WTC11 (cell line): ENCODE data around the gene TMEM151A. TPM values are rescaled to one million over a fixed set of nuclear protein-coding genes. Genes with fewer than 3 reads are reported as not detected.
A peak's percentile ranks its signal among the peaks of the same experiment; 100 is the strongest.

Experiments
- ATAC-seq: fragments of 200-7000 bp; cut with Tn5 transposase; 2 replicates; pipeline ENCODE4 v1.10.0; 2021; ENCODE audit warnings: mild to moderate bottlenecking, moderate library complexity
- CTCF ChIA-PET: fragments of 300-600 bp; sonication (Branson Sonifier 250); formaldehyde crosslinking; loops from one replicate; lab custom pipeline; 2021; ENCODE audit warnings: antibody characterized with exemption; lab: Charles Lee
- POLR2A ChIA-PET: fragments of 350-600 bp; sonication (Branson Sonifier 250); formaldehyde crosslinking; loops from one replicate; lab custom pipeline; 2021; ENCODE audit warnings: antibody characterized with exemption; lab: Charles Lee
- DNase-seq: peaks from one replicate; pipeline ENCODE4 v3.0.0; 2021; ENCODE audit warnings: low spot score
- H3K27ac Mint-ChIP-seq: 2 replicates; pipeline ENCODE4 v1.8.0; 2021; ENCODE audit warnings: mixed read lengths
- H3K27me3 Mint-ChIP-seq: 2 replicates; pipeline ENCODE4 v1.8.0; 2021; ENCODE audit warnings: low read depth, mild to moderate bottlenecking, moderate library complexity, mixed read lengths
- H3K36me3 Mint-ChIP-seq: 2 replicates; pipeline ENCODE4 v1.8.0; 2021; ENCODE audit warnings: mixed read lengths
- H3K4me1 Mint-ChIP-seq: 2 replicates; pipeline ENCODE4 v1.8.0; 2022; ENCODE audit warnings: mixed read lengths
- H3K4me3 Mint-ChIP-seq: 2 replicates; pipeline ENCODE4 v1.8.0; 2021; ENCODE audit warnings: mild to moderate bottlenecking, moderate library complexity, mixed read lengths
- H3K9me3 Mint-ChIP-seq: 2 replicates; pipeline ENCODE4 v1.8.0; 2021; ENCODE audit warnings: mixed read lengths
- ATF3 ChIP-seq: sonication (generic); formaldehyde crosslinking; conservative IDR thresholded peaks from 2 replicates; pipeline ENCODE4 v1.8.1; 2022; ENCODE audit warnings: mild to moderate bottlenecking, missing genetic modification reagents
- EMX1 ChIP-seq: fragments of 250-450 bp; sonication (Bioruptor Pico); IDR thresholded peaks from 2 replicates; pipeline ENCODE4 v1.8.0; 2021; ENCODE audit warnings: mild to moderate bottlenecking
- FOXK1 ChIP-seq: sonication (generic); formaldehyde crosslinking; IDR thresholded peaks from 2 replicates; pipeline ENCODE4 v1.8.0; 2022; ENCODE audit warnings: mild to moderate bottlenecking, moderate library complexity, missing genetic modification reagents
- GTF2I ChIP-seq: fragments of 250-450 bp; sonication (Bioruptor Pico); conservative IDR thresholded peaks from 2 replicates; pipeline ENCODE4 v1.4.0; 2021; ENCODE audit warnings: mild to moderate bottlenecking
- JUN ChIP-seq: sonication (generic); formaldehyde crosslinking; IDR thresholded peaks from 2 replicates; pipeline ENCODE4 v1.8.0; 2023; ENCODE audit warnings: mild to moderate bottlenecking, missing genetic modification reagents
- MXD4 ChIP-seq: fragments of 250-450 bp; sonication (Bioruptor Pico); IDR thresholded peaks from 2 replicates; pipeline ENCODE4 v1.8.0; 2021; ENCODE audit warnings: mild to moderate bottlenecking, moderate library complexity, borderline replicate concordance
- NFE2L1 ChIP-seq: sonication (generic); formaldehyde crosslinking; IDR thresholded peaks from 2 replicates; pipeline ENCODE4 v1.8.1; 2023; ENCODE audit warnings: missing genetic modification reagents
- NR2C2 ChIP-seq: sonication (generic); formaldehyde crosslinking; IDR thresholded peaks from 2 replicates; pipeline ENCODE4 v1.8.0; 2022; ENCODE audit warnings: mild to moderate bottlenecking, missing genetic modification reagents
- OVOL2 ChIP-seq: fragments of 250-450 bp; sonication (Bioruptor Pico); IDR thresholded peaks from 2 replicates; pipeline ENCODE4 v1.9.0; 2021; ENCODE audit warnings: mild to moderate bottlenecking, borderline replicate concordance
- RELA ChIP-seq: sonication (generic); formaldehyde crosslinking; IDR thresholded peaks from 2 replicates; pipeline ENCODE4 v1.8.1; 2022; ENCODE audit warnings: missing genetic modification reagents, mild to moderate bottlenecking, borderline replicate concordance
- SP1 ChIP-seq: sonication (generic); formaldehyde crosslinking; conservative IDR thresholded peaks from 2 replicates; pipeline ENCODE4 v1.8.1; 2022; ENCODE audit warnings: missing genetic modification reagents
- TP53 ChIP-seq: sonication (generic); formaldehyde crosslinking; IDR thresholded peaks from 2 replicates; pipeline ENCODE4 v1.8.1; 2023; ENCODE audit warnings: mild to moderate bottlenecking, missing genetic modification reagents
- USF1 ChIP-seq: sonication (generic); formaldehyde crosslinking; IDR thresholded peaks from 2 replicates; pipeline ENCODE4 v1.8.0; 2022; ENCODE audit warnings: mild to moderate bottlenecking, missing genetic modification reagents
- ZNF232 ChIP-seq: sonication (generic); formaldehyde crosslinking; IDR thresholded peaks from 2 replicates; pipeline ENCODE4 v1.8.0; 2022; ENCODE audit warnings: mild to moderate bottlenecking, missing genetic modification reagents
- ZNF396 ChIP-seq: fragments of 250-450 bp; sonication (Bioruptor Pico); IDR thresholded peaks from 2 replicates; pipeline ENCODE4 v1.8.0; 2021; ENCODE audit warnings: mild to moderate bottlenecking, moderate library complexity, borderline replicate concordance
- ZNF423 ChIP-seq: fragments of 250-450 bp; sonication (Bioruptor Pico); IDR thresholded peaks from 2 replicates; pipeline ENCODE4 v2.1.2; 2022; ENCODE audit warnings: mild to moderate bottlenecking, moderate library complexity
- ZNF512 ChIP-seq: sonication (generic); formaldehyde crosslinking; IDR thresholded peaks from 2 replicates; pipeline ENCODE4 v1.8.1; 2022; ENCODE audit warnings: missing genetic modification reagents, borderline replicate concordance
- total RNA-seq: library from RNA; stranded (reverse); gene quantifications from 3 replicates; pipeline ENCODE4 v1.2.3, GENCODE V29; 2021
- TF ChIP-seq, protein P1 (sequence below): sonication (generic); formaldehyde crosslinking; IDR thresholded peaks from 2 replicates; pipeline ENCODE4 v1.8.1; 2023; ENCODE audit warnings: mild to moderate bottlenecking, missing genetic modification reagents
- TF ChIP-seq, protein P2 (sequence below): sonication (generic); formaldehyde crosslinking; conservative IDR thresholded peaks from 2 replicates; pipeline ENCODE4 v1.8.1; 2023; ENCODE audit warnings: mild to moderate bottlenecking, low read depth, missing genetic modification reagents, moderate library complexity
- TF ChIP-seq, protein P3 (sequence below): sonication (generic); formaldehyde crosslinking; IDR thresholded peaks from 2 replicates; pipeline ENCODE4 v1.8.0; 2023; ENCODE audit warnings: missing genetic modification reagents

TMEM151A gene
- total RNA-seq, 1 experiment from 2014 or later = 2.2 TPM

GRCh38 chr11:66281001-66281400 is 10.7 kb upstream of the TMEM151A start:
- H3K36me3 Mint-ChIP-seq = 0 out of 2 replicates have a peak, but pooled peaks cover under 1% of the 10 kb centered on the region
- DNase-seq = no peak
- TF ChIP-seq GTF2I (CRISPR knock-in tag) = no peak
- TF ChIP-seq EMX1 (CRISPR knock-in tag) = no peak
- TF ChIP-seq MXD4 (CRISPR knock-in tag) = no peak
- TF ChIP-seq ZNF512 = no peak
- TF ChIP-seq, protein P1, sequence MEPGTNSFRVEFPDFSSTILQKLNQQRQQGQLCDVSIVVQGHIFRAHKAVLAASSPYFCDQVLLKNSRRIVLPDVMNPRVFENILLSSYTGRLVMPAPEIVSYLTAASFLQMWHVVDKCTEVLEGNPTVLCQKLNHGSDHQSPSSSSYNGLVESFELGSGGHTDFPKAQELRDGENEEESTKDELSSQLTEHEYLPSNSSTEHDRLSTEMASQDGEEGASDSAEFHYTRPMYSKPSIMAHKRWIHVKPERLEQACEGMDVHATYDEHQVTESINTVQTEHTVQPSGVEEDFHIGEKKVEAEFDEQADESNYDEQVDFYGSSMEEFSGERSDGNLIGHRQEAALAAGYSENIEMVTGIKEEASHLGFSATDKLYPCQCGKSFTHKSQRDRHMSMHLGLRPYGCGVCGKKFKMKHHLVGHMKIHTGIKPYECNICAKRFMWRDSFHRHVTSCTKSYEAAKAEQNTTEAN (CRISPR knock-in tag) = no peak
- no peak for TF ChIP-seq ZNF232 (CRISPR knock-in tag)
- no peak for TF ChIP-seq TP53 (CRISPR knock-in tag)
- no peak for TF ChIP-seq RELA (CRISPR knock-in tag)
- no peak for TF ChIP-seq NFE2L1 (CRISPR knock-in tag)
- TF ChIP-seq ATF3 (CRISPR knock-in tag) = no peak
- no peak for TF ChIP-seq OVOL2 (CRISPR knock-in tag)
- no peak for TF ChIP-seq NR2C2 (CRISPR knock-in tag)
- no peak for TF ChIP-seq JUN (CRISPR knock-in tag)
- TF ChIP-seq, all 79 proteins: peak for 0
- Mint-ChIP-seq H3K9me3 (no peaks in the 10 kb centered on the region), H3K4me1 (peaks cover 24% of the 10 kb centered on the region), H3K4me3 (no peak overlapping the region), H3K27ac (no peak overlapping the region), H3K27me3 (peaks cover 22% of the 10 kb centered on the region)
- ChIA-PET POLR2A (interaction anchor here (0.7 to 1.3 kb wide), 3 partner anchors 10 to 13 kb away, joined by 3 to 5 read pairs (median 5); partner anchors contain the start of genes RAB1B and TMEM151A), CTCF (interaction anchor here (1.0 to 3.5 kb wide), 6 partner anchors 9 to 58 kb away, joined by 3 to 36 read pairs (median 12); partner anchors contain the start of genes RAB1B, RIN1 and YIF1A)
- no peak for ATAC-seq

- no peak overlapping the region; the same call in 1 of the 2 replicates for H3K4me3 Mint-ChIP-seq
- no peaks in the 10 kb centered on the region for H3K36me3 Mint-ChIP-seq
- ATAC-seq = peak; percentile 3
- no peak overlapping the region for H3K27ac Mint-ChIP-seq
- POLR2A ChIA-PET = interaction anchor here (0.7 to 1.1 kb wide), 2 partner anchors 10 to 47 kb away, joined by 3 read pairs; partner anchors contain the start of gene TMEM151A
- no peak for TF ChIP-seq USF1
- CTCF ChIA-PET = interaction anchor here (0.8 to 3.5 kb wide), 26 partner anchors 10 to 273 kb away, joined by 3 to 36 read pairs (median 4); partner anchors contain the start of genes BRMS1, CD248, RAB1B and SLC29A2
- peaks cover 22% of the 10 kb centered on the region for H3K27me3 Mint-ChIP-seq
- peaks cover 24% of the 10 kb centered on the region for H3K4me1 Mint-ChIP-seq
- no peak for DNase-seq
- H3K9me3 Mint-ChIP-seq = no peaks in the 10 kb centered on the region
Measured at GRCh38 chr11:66281776-66282467, 9.8 kb upstream of the TMEM151A start.

- Mint-ChIP-seq H3K4me3 (no peak overlapping the region; the same call in 1 of the 2 replicates), H3K9me3 (no peaks in the 10 kb centered on the region), H3K36me3 (no peaks in the 10 kb centered on the region), H3K27ac (0 out of 2 replicates have a peak overlapping the region, but pooled peaks have one; percentile 15), H3K4me1 (peaks cover 24% of the 10 kb centered on the region), H3K27me3 (peaks cover 22% of the 10 kb centered on the region)
- ATAC-seq (peak; percentile 79), DNase-seq (peak; percentile 100)
- ChIA-PET POLR2A (interaction anchor here (0.6 to 1.1 kb wide), 2 partner anchors 37 to 46 kb away, joined by 3 read pairs; no protein-coding TSS in a partner anchor), CTCF (interaction anchor here (0.5 to 3.5 kb wide), 41 partner anchors 9 to 691 kb away, joined by 3 to 36 read pairs (median 3); partner anchors contain the start of genes BANF1, BRMS1, CD248 and EIF1AD)
- TF ChIP-seq ZNF232 (CRISPR knock-in tag) = no peak
- TF ChIP-seq FOXK1 (CRISPR knock-in tag) = no peak
- no peak for TF ChIP-seq GTF2I (CRISPR knock-in tag)
- TF ChIP-seq, protein P2, sequence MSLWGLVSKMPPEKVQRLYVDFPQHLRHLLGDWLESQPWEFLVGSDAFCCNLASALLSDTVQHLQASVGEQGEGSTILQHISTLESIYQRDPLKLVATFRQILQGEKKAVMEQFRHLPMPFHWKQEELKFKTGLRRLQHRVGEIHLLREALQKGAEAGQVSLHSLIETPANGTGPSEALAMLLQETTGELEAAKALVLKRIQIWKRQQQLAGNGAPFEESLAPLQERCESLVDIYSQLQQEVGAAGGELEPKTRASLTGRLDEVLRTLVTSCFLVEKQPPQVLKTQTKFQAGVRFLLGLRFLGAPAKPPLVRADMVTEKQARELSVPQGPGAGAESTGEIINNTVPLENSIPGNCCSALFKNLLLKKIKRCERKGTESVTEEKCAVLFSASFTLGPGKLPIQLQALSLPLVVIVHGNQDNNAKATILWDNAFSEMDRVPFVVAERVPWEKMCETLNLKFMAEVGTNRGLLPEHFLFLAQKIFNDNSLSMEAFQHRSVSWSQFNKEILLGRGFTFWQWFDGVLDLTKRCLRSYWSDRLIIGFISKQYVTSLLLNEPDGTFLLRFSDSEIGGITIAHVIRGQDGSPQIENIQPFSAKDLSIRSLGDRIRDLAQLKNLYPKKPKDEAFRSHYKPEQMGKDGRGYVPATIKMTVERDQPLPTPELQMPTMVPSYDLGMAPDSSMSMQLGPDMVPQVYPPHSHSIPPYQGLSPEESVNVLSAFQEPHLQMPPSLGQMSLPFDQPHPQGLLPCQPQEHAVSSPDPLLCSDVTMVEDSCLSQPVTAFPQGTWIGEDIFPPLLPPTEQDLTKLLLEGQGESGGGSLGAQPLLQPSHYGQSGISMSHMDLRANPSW (CRISPR knock-in tag) = no peak
- TF ChIP-seq ZNF396 (CRISPR knock-in tag) = no peak
- TF ChIP-seq SP1 (CRISPR knock-in tag) = 0 out of 2 replicates have a peak, but pooled peaks have one; percentile 46
- 0 out of 2 replicates have a peak, but pooled peaks have one; percentile 25 for TF ChIP-seq RELA (CRISPR knock-in tag)
- TF ChIP-seq ZNF423 (CRISPR knock-in tag) = no peak
- TF ChIP-seq, protein P3, sequence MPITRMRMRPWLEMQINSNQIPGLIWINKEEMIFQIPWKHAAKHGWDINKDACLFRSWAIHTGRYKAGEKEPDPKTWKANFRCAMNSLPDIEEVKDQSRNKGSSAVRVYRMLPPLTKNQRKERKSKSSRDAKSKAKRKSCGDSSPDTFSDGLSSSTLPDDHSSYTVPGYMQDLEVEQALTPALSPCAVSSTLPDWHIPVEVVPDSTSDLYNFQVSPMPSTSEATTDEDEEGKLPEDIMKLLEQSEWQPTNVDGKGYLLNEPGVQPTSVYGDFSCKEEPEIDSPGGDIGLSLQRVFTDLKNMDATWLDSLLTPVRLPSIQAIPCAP (CRISPR knock-in tag) = no peak
Measured at GRCh38 chr11:66282468-66283455, 8.9 kb upstream of the TMEM151A start.
